Smooth muscle cell (in vitro differentiated cells): ENCODE measurements around the gene RCSD1. TPM values are rescaled to one million over a fixed set of nuclear protein-coding genes. Genes with fewer than 3 reads are reported as not detected.

ENCODE experiments used
- DNase-seq: peaks from one replicate; lab custom pipeline; 2025; ENCODE audit not compliant: unreplicated experiment; lab: John Stamatoyannopoulos, UW
- H2AFZ ChIP-seq: fragments of 200-600 bp; sonication (generic); 2 replicates; pipeline ENCODE4 v1.6.0; 2016; ENCODE audit warnings: antibody characterized with exemption, low read depth, mild to moderate bottlenecking
- H3F3A ChIP-seq: fragments of 200-600 bp; sonication (generic); 2 replicates; pipeline ENCODE4 v1.6.0; 2017; ENCODE audit warnings: antibody characterized with exemption, low read depth
- H3K27ac ChIP-seq: fragments of 200-600 bp; sonication (generic); 2 replicates; pipeline ENCODE4 v1.5.1; 2016; ENCODE audit warnings: low read depth, mild to moderate bottlenecking
- H3K27me3 ChIP-seq: fragments of 200-600 bp; sonication (generic); 2 replicates; pipeline ENCODE4 v1.6.1; 2016; ENCODE audit warnings: low read depth, mild to moderate bottlenecking
- H3K36me3 ChIP-seq: fragments of 200-600 bp; sonication (generic); 2 replicates; pipeline ENCODE4 v1.5.1; 2016; ENCODE audit warnings: low read depth
- H3K4me1 ChIP-seq: fragments of 200-600 bp; sonication (generic); 2 replicates; pipeline ENCODE4 v1.5.1; 2016; ENCODE audit warnings: low read depth
- H3K4me2 ChIP-seq: fragments of 200-600 bp; sonication (generic); 2 replicates; pipeline ENCODE4 v1.6.0; 2016; ENCODE audit warnings: mild to moderate bottlenecking
- H3K4me3 ChIP-seq: fragments of 200-600 bp; sonication (generic); 2 replicates; pipeline ENCODE4 v1.5.1; 2016; ENCODE audit warnings: mild to moderate bottlenecking
- H3K79me2 ChIP-seq: fragments of 200-600 bp; sonication (generic); 2 replicates; pipeline ENCODE4 v1.6.0; 2016; ENCODE audit warnings: low read depth, mild to moderate bottlenecking
- H3K9ac ChIP-seq: fragments of 200-600 bp; sonication (generic); 2 replicates; pipeline ENCODE4 v1.6.0; 2016; ENCODE audit warnings: low read depth
- H3K9me3 ChIP-seq: fragments of 200-600 bp; sonication (generic); replicated peaks from 2 replicates; pipeline ENCODE4 v1.5.1; 2016; ENCODE audit warnings: low read depth
- H4K20me1 ChIP-seq: fragments of 200-600 bp; sonication (generic); 2 replicates; pipeline ENCODE4 v1.6.0; 2016; ENCODE audit warnings: low read depth
- WGBS: methylation state at CpG from one replicate; pipeline ENCODE4 v1.1.7; 2016; ENCODE audit warnings: low lambda C conversion rate; 5-methylcytosine and 5-hydroxymethylcytosine counted together
- polyA plus RNA-seq: library from polyadenylated mRNA; unstranded; fragments of >200 nt; fragmentation: Nextera tagmentation; extraction: Ambion mirVana; gene quantifications from 2 replicates; pipeline ENCODE4 v1.2.1, GENCODE V29; 2016
- total RNA-seq: library from RNA; depleted of rRNA; stranded (reverse); fragments of >200 nt; gene quantifications from 2 replicates; pipeline ENCODE4 v1.2.3, GENCODE V29; 2014
- TF ChIP-seq, protein P1 (sequence below): fragments of 200-600 bp; sonication (generic); IDR thresholded peaks from 2 replicates; pipeline ENCODE4 v1.5.1; 2017; ENCODE audit warnings: borderline replicate concordance, mild to moderate bottlenecking, antibody characterized with exemption; ENCODE audit not compliant: insufficient read depth, poor library complexity, severe bottlenecking

The RCSD1 gene
- total and polyA plus RNA-seq, 2 experiments from 2014 or later: 0.40 TPM; not detected in 1

- Histone ChIP-seq H3K27me3 (no peaks in the 10 kb centered on the region), H3K4me3 (peak overlapping the region; percentile 95), H2AFZ (peak overlapping the region; percentile 82), H3K4me1 (peaks cover 47% of the 10 kb centered on the region), H3K79me2 (peaks cover 61% of the 10 kb centered on the region), H4K20me1 (peaks cover 57% of the 10 kb centered on the region), H3K36me3 (no peaks in the 10 kb centered on the region), H3K9me3 (no peaks in the 10 kb centered on the region), H3F3A (peaks cover 22% of the 10 kb centered on the region), H3K9ac (peak overlapping the region; percentile 82), H3K4me2 (peak overlapping the region; percentile 95), H3K27ac (peak overlapping the region; percentile 90)
- TF ChIP-seq, protein P1, sequence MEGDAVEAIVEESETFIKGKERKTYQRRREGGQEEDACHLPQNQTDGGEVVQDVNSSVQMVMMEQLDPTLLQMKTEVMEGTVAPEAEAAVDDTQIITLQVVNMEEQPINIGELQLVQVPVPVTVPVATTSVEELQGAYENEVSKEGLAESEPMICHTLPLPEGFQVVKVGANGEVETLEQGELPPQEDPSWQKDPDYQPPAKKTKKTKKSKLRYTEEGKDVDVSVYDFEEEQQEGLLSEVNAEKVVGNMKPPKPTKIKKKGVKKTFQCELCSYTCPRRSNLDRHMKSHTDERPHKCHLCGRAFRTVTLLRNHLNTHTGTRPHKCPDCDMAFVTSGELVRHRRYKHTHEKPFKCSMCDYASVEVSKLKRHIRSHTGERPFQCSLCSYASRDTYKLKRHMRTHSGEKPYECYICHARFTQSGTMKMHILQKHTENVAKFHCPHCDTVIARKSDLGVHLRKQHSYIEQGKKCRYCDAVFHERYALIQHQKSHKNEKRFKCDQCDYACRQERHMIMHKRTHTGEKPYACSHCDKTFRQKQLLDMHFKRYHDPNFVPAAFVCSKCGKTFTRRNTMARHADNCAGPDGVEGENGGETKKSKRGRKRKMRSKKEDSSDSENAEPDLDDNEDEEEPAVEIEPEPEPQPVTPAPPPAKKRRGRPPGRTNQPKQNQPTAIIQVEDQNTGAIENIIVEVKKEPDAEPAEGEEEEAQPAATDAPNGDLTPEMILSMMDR: no peak
- no peak for DNase-seq
- 3% methylated on average over 4 of the region's 4 CpGs for WGBS
Observed at GRCh38 chr1:167722870-167723251, 92.8 kb downstream of the RCSD1 start.

- H3K9ac ChIP-seq: peak overlapping the region; percentile 82
- H3K4me1 ChIP-seq: peaks cover 43% of the 10 kb centered on the region
- peaks cover 66% of the 10 kb centered on the region for H4K20me1 ChIP-seq
Observed at GRCh38 chr1:167723707-167724323, 93.8 kb downstream of the RCSD1 start.

DNA sequence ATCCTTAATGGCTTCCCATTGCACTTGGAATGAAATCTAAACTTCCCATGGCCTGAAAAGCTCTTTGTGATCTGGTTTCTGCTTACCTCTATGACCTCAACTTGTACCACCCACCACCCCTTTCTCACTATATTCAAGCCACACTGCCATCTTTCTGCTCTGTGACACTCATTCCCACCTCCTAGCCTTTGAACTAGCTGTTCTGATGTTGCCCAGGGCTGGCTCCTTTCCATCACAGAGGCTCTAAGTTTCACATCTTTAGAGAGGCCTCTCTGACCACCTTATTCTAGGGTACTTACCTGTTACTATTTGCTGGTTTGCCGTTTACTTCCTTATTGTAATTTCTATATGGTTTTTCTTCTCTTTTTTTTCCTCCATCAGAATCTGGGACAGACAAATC lies 96.0 kb downstream of the RCSD1 start:
- peaks cover 35% of the 10 kb centered on the region for H3K4me1 ChIP-seq
- WGBS: 97% methylated on average over 1 of the region's 1 CpG
- no peak overlapping the region for H2AFZ ChIP-seq
- no peaks in the 10 kb centered on the region for H3K27me3 ChIP-seq
- no peak overlapping the region for H3K9ac ChIP-seq
- H3K36me3 ChIP-seq: peaks cover 4% of the 10 kb centered on the region
- peaks cover 29% of the 10 kb centered on the region for H3F3A ChIP-seq
- peaks cover 93% of the 10 kb centered on the region for H3K79me2 ChIP-seq
- TF ChIP-seq, protein P1: no peak
- H3K27ac ChIP-seq: peak overlapping the region; percentile 65
- H4K20me1 ChIP-seq: peaks cover 88% of the 10 kb centered on the region
- no peak for DNase-seq
- peak overlapping the region; percentile 63 for H3K4me2 ChIP-seq
- H3K9me3 ChIP-seq: no peaks in the 10 kb centered on the region
- H3K4me3 ChIP-seq: no peak overlapping the region

More at GRCh38 chr1:167723707-167724323, 93.8 kb downstream of the RCSD1 start:
- Histone ChIP-seq H3K27ac (peak overlapping the region; percentile 90), H3K9me3 (no peaks in the 10 kb centered on the region), H2AFZ (no peak overlapping the region), H3F3A (peaks cover 27% of the 10 kb centered on the region), H3K36me3 (no peaks in the 10 kb centered on the region), H3K4me3 (peak overlapping the region; percentile 95), H3K4me2 (peak overlapping the region; percentile 95), H3K27me3 (no peaks in the 10 kb centered on the region), H3K79me2 (peaks cover 71% of the 10 kb centered on the region)
- WGBS: 72% methylated on average over 2 of the region's 2 CpGs
- no peak for DNase-seq
- TF ChIP-seq, protein P1: no peak
